GM18909 (cell line): Measurements from ENCODE around the gene ATOH1.

Experiments
- ATAC-seq: cut with Tn5 transposase; IDR thresholded peaks from one replicate; pipeline ENCODE4 v1.9.1; 2021; ENCODE audit warnings: mild to moderate bottlenecking; ENCODE audit not compliant: unreplicated experiment, poor library complexity

The ATOH1 gene, protein sequence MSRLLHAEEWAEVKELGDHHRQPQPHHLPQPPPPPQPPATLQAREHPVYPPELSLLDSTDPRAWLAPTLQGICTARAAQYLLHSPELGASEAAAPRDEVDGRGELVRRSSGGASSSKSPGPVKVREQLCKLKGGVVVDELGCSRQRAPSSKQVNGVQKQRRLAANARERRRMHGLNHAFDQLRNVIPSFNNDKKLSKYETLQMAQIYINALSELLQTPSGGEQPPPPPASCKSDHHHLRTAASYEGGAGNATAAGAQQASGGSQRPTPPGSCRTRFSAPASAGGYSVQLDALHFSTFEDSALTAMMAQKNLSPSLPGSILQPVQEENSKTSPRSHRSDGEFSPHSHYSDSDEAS

DNA sequence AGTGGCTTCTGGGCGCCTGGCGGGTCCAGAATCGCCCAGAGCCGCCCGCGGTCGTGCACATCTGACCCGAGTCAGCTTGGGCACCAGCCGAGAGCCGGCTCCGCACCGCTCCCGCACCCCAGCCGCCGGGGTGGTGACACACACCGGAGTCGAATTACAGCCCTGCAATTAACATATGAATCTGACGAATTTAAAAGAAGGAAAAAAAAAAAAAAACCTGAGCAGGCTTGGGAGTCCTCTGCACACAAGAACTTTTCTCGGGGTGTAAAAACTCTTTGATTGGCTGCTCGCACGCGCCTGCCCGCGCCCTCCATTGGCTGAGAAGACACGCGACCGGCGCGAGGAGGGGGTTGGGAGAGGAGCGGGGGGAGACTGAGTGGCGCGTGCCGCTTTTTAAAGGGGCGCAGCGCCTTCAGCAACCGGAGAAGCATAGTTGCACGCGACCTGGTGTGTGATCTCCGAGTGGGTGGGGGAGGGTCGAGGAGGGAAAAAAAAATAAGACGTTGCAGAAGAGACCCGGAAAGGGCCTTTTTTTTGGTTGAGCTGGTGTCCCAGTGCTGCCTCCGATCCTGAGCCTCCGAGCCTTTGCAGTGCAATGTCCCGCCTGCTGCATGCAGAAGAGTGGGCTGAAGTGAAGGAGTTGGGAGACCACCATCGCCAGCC is at the start of gene ATOH1:
Gene ATOH1 (plus strand): TSS at position 422 of the 663 bp plus-strand sequence. CDS start 174 bp downstream, at position 596.
- ATAC-seq, result peak; percentile 26

DNA sequence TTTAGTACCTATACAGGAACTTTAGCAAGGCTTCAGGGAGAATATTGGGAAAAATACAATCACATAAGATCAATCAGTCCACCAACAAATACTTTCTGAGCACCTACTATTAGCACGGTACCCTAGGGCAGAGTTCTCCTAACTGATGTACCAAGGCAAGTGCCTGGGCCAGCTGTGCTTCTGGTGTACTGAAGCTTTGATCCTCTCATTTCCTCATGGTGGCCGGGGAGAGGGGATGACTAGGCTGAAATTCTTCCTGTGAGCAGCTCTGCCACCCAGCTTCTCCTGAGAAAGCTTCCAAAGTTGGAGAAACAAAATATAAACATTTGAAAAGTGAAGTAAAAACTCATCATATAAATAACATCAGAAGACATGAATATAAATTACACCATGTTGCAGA is 49.3 kb upstream of the ATOH1 start:
- no peak for ATAC-seq

DNA sequence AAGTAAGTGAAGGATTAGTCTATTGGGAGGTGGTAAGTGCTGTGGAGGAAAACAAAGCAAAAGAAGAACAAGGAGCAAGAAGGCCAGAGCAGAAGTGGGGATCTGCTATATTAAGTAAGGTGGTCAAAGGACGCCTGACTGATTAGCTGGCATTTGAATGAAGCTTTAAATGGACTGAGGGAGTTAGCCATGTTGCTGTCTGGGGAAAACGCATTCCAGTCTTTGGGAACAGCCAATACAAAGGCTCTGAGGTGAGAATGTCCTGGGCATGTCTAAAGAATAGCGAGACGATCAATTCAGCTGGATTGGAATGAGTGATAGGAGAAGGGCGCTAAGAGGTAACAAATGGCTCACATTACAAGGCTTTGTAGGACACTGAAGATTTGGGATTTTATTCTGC is 48.5 kb upstream of the ATOH1 start:
- ATAC-seq, result no peak

DNA sequence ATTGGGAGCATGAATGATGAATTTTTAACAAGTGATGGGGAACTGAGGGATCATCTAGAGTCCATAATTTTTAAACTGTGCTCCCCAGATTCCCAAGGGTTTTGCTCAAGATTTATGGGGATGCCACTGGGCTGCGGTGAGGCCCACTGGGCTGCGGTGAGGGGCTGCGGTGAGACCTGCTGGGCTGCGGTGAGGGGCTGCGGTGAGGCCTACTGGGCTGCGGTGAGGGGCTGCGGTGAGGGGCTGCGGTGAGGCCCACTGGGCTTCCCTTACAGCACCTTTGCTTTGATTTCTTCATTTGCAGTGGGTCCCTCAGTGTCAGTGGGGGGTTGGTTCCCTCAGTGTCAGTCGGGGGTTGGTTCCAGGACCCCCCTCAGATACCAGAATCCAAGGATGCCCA is 47.4 kb upstream of the ATOH1 start:
- no peak for ATAC-seq

DNA sequence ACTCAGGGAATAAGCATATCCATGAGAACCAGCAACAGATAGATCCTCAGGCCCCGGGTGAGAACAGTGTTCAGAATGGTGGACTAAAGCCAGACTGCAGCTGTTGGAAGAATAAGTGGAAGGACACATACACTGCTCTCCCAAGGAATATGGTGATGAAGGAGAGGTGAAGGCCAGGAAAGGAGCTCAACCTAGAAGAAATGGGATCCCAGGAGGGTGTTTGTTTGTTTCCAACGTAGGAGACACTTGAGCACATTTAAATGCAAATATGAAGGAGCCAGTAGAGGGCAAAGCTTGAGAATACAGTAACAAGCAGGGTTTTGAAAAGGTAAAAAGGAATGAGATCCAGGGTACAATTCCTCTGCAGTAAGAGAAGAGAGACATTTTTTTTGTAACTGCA is 42.4 kb upstream of the ATOH1 start:
- no peak for ATAC-seq

DNA sequence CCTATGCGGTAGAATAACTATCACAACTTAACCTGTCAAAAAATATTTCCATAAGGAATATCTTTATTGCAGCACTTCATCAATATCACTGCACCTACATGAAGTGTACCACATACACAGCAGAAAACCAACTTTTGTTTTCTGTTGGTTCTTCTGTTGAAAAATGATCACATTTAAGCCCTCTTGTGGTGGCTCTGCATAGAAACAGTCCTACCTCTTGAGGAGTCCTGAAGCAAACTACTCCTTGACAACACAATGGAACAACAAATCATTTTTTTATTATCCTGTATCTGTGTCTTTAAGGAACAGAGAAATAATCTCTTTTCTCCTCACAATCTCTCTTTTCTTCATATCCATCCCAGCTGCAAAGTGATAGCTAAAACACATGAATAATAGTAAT is 39.8 kb upstream of the ATOH1 start:
- ATAC-seq, result peak; percentile 44

DNA sequence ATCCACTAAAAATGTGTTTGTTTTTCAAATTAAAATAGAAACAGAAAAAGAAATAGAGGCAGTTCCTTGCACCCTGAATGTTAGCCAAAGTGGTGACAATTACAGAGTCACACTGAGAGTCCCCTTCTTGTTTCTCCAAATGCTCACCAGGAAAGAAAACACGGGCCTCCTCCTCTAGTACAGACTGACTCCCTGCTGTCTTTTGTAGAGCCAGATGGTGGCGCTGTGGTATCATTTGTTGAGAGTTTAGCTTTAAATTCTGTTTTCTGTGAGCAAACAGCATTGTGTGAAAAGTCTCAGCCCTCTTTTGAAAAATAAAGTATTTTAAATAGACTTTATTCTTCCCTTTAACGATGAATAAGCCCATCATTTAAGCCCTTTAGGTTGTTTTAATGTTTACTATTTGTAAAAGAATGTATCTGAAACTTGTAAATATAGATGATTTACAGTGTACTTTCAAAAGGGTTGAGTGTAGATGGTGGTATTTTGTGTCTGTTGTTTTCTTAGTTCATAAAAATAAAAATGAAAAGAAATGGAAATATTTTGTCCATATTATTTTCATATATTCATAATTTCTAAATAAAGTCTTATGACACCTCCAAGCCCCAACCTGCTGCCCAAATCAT is 36.9 kb upstream of the ATOH1 start:
- ATAC-seq, result peak; percentile 86

DNA sequence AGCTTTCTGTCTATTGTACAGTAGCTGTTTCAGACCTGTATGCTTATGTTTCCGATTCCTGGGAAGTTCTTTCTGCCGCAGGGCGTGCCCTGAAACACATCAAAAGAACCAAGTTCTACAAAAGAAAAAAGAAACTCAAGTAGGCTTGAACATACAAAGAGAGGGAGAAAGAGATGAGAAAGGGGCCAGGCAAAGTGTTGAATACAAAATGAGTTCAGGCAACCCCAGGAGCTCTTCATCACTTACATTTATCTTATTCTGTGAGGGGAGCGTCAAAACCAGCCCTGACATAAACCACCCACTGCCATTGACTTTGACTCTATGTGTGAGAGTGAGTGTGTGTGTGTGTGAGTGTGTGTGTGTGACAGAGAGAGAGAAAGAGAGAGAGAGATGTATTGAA is 26.5 kb upstream of the ATOH1 start:
- no peak for ATAC-seq

DNA sequence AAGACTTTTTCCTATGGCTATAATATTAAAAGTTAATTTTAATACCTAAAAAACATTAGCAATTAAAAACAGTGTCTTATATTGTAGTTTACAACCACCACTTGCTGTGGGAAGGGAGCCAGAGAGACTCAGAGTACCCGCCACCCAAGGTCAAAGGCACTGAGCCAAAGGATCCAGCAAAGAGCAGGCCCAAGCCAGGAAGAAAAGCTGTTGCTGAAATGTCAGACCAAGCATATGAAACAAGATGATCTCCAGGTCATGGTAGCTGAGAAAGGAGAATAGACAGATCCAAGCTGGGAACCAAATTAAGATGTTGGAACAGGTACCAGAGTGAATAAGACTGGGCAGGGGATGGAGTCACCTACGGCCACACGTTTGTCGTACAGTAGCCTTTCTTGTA is 18.8 kb upstream of the ATOH1 start:
- ATAC-seq, result no peak

DNA sequence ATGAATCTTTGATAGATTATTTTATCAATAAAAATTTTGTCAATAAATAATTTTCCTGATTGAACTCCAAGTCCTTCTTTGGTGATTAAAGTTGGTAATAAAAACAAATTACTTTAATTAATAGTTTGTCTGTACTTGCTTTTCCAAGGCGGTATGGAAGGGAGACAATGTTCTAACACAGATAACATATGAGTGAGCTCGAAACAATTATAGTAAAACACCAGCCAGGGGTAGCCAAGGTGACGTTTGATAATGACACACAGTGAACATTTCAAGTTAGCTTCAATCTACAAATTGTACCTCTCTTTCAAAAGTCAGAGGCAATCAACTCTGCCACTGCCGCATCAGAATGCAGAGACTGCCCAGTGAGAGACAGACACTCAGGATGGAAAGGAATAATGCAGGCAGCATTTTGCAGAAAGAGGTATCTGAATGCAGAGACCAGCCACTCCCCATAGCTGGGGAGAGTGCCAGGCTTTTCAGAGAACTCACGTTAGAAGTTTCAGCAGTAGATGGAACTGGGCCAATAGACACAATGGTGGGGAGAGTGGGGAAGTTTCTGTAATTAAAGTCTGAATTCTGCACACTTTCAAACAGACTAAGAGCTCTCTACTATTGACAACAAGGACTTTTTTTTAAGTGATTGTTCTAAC is 18.1 kb upstream of the ATOH1 start:
- ATAC-seq, result no peak

DNA sequence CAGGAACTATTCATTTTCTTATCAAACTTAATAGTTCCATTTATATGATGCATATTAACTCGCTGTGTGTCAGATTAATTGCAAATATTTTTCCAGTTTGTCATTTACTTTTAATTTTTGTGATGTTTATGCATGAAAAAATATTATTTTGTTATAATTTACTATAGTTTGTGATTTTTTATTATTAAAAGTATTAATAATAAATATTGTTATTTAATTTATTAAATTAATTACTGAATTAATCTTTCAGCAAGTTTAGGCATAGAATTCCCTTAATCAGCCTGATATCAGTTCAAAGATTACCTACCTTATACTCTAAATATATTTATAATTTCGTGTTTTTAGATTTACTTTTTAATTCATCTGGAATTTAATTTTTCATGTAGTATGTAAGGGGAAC is 15.5 kb upstream of the ATOH1 start:
- no peak for ATAC-seq

DNA sequence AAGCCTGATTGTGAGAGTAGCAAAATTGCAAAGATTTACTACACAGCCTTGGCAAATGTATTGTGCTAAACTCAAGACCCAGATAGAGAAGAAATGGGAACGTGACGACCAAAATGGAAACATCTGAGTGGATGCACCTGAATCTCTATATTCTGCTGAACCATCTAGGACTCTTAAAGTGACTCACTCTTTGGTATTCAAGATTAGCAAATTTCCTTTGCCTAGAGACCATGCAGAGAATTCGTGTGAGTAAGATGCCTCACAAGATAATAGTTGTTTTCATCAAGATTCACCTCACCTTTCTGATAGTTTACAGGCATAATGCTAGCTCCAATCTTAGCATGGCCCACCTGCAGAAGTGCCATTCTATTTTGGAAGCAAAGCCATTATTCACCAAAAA is 14.4 kb upstream of the ATOH1 start:
- no peak for ATAC-seq

DNA sequence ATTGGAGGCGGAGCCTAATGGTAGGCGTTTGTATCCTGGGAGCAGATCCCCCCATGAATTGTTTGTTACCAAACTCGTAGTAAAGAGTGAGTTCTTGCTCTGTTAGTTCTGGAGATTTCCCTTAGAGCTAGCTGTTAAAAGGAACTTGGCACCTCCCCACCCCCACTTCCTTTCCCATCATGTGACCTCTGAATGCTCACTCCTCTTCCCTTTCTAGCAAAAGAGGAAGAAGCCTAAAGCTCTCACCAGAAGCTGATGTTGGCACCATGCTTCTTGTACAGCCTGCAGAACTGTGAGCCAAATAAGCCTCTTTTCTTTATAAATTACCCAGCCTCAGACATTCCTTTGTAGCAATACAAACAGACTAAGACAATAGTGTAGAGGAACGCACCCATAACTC is 13.8 kb upstream of the ATOH1 start:
- peak; percentile 61 for ATAC-seq

DNA sequence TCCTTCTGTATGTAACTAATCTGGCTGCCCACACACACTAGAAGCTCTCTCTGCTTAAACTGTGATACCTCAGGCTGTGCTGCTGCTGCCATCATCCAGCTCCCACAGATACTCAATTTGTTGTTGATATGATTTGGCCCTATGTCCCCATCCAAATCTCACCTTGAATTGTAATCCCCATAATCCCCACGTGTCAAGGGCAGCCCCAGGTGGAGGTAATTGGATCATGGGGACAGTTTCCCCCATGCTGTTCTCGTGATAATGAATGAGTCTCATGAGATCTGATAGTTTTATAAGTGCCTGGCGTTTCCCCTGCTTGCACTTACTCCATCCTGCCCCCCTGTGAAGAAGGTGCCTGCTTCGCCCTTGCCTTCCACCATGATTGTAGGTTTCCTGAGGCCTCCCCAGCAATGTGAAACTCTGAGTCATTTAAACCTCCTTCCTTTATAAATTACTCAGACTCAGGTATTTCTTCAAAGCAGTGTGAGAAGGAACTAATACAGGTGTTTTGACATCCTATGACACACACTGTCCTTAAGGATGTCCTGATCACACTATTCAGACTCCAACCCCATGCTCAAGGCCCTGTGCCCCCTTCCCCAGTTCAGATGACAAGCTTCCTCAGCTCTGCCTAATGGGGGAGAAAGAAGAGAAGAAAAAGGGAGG is 2.9 kb upstream of the ATOH1 start:
- no peak for ATAC-seq

DNA sequence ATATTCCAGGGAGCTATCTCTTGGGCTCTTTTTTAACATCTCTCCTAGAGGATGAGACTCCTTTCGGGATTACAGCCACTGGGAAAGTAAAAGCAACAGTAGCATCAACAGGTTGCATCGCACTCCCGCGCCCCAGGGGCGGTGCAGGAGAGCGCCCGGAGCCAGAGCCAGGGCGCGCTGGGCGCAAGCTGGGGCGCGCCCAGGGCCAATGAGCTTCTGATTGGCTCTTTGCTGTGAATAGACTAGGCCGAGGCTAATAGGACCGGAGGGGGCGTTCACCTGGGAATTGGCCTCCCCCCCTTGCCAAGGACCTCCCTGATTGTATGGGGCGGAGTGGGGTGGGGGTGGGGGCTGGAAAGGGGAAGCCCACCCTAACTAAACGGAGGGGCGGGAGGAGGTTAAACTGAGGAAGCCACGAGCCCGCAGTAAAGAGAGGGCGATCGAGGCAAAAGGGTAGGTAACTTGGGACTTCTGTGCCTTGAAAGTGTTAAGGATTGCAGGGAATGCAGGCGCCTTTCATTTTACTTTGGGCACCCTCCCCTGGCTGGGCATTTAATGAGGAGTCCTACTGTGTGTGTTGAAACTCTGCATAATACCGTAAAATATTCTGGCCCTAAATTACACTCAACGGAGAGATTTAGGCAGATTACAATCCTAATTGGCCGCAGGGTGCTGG is 1.1 kb upstream of the ATOH1 start:
- no peak for ATAC-seq

DNA sequence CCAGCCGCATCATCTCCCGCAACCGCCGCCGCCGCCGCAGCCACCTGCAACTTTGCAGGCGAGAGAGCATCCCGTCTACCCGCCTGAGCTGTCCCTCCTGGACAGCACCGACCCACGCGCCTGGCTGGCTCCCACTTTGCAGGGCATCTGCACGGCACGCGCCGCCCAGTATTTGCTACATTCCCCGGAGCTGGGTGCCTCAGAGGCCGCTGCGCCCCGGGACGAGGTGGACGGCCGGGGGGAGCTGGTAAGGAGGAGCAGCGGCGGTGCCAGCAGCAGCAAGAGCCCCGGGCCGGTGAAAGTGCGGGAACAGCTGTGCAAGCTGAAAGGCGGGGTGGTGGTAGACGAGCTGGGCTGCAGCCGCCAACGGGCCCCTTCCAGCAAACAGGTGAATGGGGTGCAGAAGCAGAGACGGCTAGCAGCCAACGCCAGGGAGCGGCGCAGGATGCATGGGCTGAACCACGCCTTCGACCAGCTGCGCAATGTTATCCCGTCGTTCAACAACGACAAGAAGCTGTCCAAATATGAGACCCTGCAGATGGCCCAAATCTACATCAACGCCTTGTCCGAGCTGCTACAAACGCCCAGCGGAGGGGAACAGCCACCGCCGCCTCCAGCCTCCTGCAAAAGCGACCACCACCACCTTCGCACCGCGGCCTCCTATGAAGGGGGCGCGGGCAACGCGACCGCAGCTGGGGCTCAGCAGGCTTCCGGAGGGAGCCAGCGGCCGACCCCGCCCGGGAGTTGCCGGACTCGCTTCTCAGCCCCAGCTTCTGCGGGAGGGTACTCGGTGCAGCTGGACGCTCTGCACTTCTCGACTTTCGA is 654 bp downstream of the ATOH1 start:
- peak; percentile 49 for ATAC-seq

DNA sequence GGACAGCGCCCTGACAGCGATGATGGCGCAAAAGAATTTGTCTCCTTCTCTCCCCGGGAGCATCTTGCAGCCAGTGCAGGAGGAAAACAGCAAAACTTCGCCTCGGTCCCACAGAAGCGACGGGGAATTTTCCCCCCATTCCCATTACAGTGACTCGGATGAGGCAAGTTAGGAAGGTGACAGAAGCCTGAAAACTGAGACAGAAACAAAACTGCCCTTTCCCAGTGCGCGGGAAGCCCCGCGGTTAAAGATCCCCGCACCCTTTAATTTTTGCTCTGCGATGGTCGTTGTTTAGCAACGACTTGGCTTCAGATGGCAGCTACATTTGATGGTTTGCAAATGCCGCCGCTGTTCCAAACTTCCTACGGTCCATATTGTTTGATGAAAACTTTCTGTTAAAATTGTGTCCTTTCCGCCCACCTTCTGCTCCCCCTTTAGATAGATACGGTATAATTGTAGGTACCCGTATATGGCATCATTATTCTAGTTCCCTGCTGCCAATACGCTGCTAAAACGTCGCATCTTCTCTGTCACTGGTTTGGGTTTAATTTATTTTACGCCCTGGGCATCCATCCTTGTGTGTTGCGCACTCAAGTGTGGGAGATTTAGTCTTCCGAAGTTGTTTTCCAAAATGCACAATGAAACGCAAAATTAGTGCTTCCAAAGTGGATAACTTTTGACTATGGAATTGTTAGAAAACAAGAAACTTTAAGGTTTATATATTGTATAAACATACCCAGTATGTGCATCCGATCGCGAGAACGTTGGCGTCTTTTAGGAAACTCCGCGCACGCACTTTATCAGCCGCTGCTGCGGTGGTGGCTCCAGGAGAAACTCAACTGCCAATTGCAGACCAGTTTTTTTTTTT is 1.5 kb downstream of the ATOH1 start:
- ATAC-seq, result no peak
